SK-N-SH (cell line): ENCODE measurements around the gene BCAS3. TPM values are rescaled to one million over a fixed set of nuclear protein-coding genes. Genes with fewer than 3 reads are reported as not detected.

Experiments used
- CTCF ChIA-PET: fragments of 300-600, 350-600 bp; formaldehyde crosslinking; extraction: SDS; loops from one replicate; lab custom pipeline; 2021; lab: Yijun Ruan, JAX
- POLR2A ChIA-PET: fragments of 350-600 bp; sonication (Branson Sonifier 250); formaldehyde crosslinking; extraction: SDS; loops from one replicate; lab custom pipeline; 2020; ENCODE audit warnings: antibody characterized with exemption, inconsistent platforms; lab: Yijun Ruan, JAX
- DNase-seq: peaks from one replicate; pipeline ENCODE4 v3.0.0; 2012
- H2AFZ ChIP-seq: fragments of 200-600 bp; sonication (generic); 2 replicates; pipeline ENCODE4 v1.8.1; 2016; ENCODE audit warnings: antibody characterized with exemption, mild to moderate bottlenecking, low read depth
- H3F3A ChIP-seq: fragments of 200-600 bp; sonication (generic); replicated peaks from 2 replicates; pipeline ENCODE3; 2016; ENCODE audit warnings: antibody characterized with exemption, mild to moderate bottlenecking; ENCODE audit not compliant: insufficient read depth
- H3K27ac ChIP-seq, 2 experiments: fragments of 200-500 bp in 1 of 2; fragments of 200-600 bp in 1 of 2; sonication (Bioruptor generic) in 1 of 2; sonication (generic), shearing (Covaris generic) in 1 of 2; 2 replicates each; pipeline versions ENCODE4 v1.5.1 to v1.6.1; 2014 to 2016; ENCODE audit warnings: low read depth in 2 of 2, inconsistent platforms in 1 of 2, low read length in 1 of 2, mild to moderate bottlenecking in 1 of 2, mixed read lengths in 1 of 2
- H3K27me3 ChIP-seq: fragments of 200-600 bp; sonication (generic), shearing (Covaris generic); 2 replicates; pipeline ENCODE4 v1.6.1; 2016; ENCODE audit warnings: mixed run types; ENCODE audit not compliant: insufficient read depth
- H3K36me3 ChIP-seq, 2 experiments: fragments of 200-500 bp in 1 of 2; fragments of 200-600 bp in 1 of 2; sonication (Bioruptor generic) in 1 of 2; sonication (generic) in 1 of 2; replicated peaks in 1 of 2; 2 replicates each; pipeline versions ENCODE3 to v1.5.1; 2014 to 2016; ENCODE audit warnings: low read length in 1 of 2, mild to moderate bottlenecking in 1 of 2; ENCODE audit not compliant: insufficient read depth in 2 of 2, control insufficient read depth in 1 of 2
- H3K4me1 ChIP-seq, 2 experiments: fragments of 200-500 bp in 1 of 2; fragments of 200-600 bp in 1 of 2; sonication (Bioruptor generic) in 1 of 2; sonication (generic), shearing (Covaris generic) in 1 of 2; 2 replicates each; pipeline versions ENCODE4 v1.5.1 to v1.6.1; 2014 to 2016; ENCODE audit warnings: low read depth in 1 of 2, low read length in 1 of 2, mixed run types in 1 of 2; ENCODE audit not compliant: insufficient read depth in 2 of 2, control insufficient read depth in 1 of 2
- H3K4me2 ChIP-seq: fragments of 200-600 bp; sonication (generic), shearing (Covaris generic); 2 replicates; pipeline ENCODE4 v1.6.1; 2017; ENCODE audit warnings: mixed run types
- H3K4me3 ChIP-seq, 2 experiments: fragments of 200-500 bp in 1 of 2; fragments of 200-600 bp in 1 of 2; sonication (Bioruptor generic) in 1 of 2; sonication (generic), shearing (Covaris generic) in 1 of 2; 2 replicates each; pipeline versions ENCODE4 v1.5.1 to v1.8.1; 2014 to 2016; ENCODE audit warnings: low read depth in 2 of 2, inconsistent platforms in 1 of 2, low read length in 1 of 2, mild to moderate bottlenecking in 1 of 2, mixed read lengths in 1 of 2, moderate library complexity in 1 of 2
- H3K79me2 ChIP-seq: fragments of 200-600 bp; sonication (generic); 2 replicates; pipeline ENCODE4 v1.8.1; 2017; ENCODE audit warnings: mild to moderate bottlenecking; ENCODE audit not compliant: insufficient read depth
- H3K9ac ChIP-seq: fragments of 200-600 bp; sonication (generic); 2 replicates; pipeline ENCODE4 v1.6.1; 2017; ENCODE audit warnings: mixed run types
- H3K9me2 ChIP-seq: fragments of 200-600 bp; sonication (generic); 2 replicates; pipeline ENCODE4 v1.6.1; 2017; ENCODE audit warnings: mixed run types
- H3K9me3 ChIP-seq: fragments of 200-600 bp; sonication (generic); 2 replicates; pipeline ENCODE4 v1.6.1; 2017; ENCODE audit warnings: mixed run types, mild to moderate bottlenecking, moderate library complexity
- H4K20me1 ChIP-seq: fragments of 200-600 bp; sonication (generic); 2 replicates; pipeline ENCODE4 v1.6.1; 2017; ENCODE audit warnings: mild to moderate bottlenecking, mixed run types; ENCODE audit not compliant: insufficient read depth
- EP300 ChIP-seq, 2 experiments: IDR thresholded peaks; 2 replicates each; pipeline versions ENCODE4 v1.4.0 to v1.6.1; 2012; ENCODE audit warnings: borderline replicate concordance in 1 of 2, low read depth in 1 of 2, low read length in 1 of 2
- FOXJ3 ChIP-seq: sonication (generic); formaldehyde crosslinking; IDR thresholded peaks from 2 replicates; pipeline ENCODE4 v1.5.1; 2020; ENCODE audit warnings: mild to moderate bottlenecking, missing genetic modification reagents
- GATA2 ChIP-seq: sonication (generic); formaldehyde crosslinking; IDR thresholded peaks from 2 replicates; pipeline ENCODE4 v1.5.0; 2020; ENCODE audit warnings: mild to moderate bottlenecking, missing genetic modification reagents
- NFIC ChIP-seq: IDR thresholded peaks from 2 replicates; pipeline ENCODE4 v1.4.0; 2012; ENCODE audit warnings: borderline replicate concordance
- NRF1 ChIP-seq: IDR thresholded peaks from 2 replicates; pipeline ENCODE4 v1.6.1; 2012; ENCODE audit warnings: low read depth, mild to moderate bottlenecking, low read length
- RXRA ChIP-seq: IDR thresholded peaks from 2 replicates; pipeline ENCODE4 v1.4.0; 2012; ENCODE audit warnings: low read depth, mild to moderate bottlenecking, borderline replicate concordance
- SIN3A ChIP-seq: IDR thresholded peaks from 2 replicates; pipeline ENCODE4 v1.6.1; 2012; ENCODE audit warnings: low read depth, mild to moderate bottlenecking, low read length, moderate library complexity, borderline replicate concordance
- SMC3 ChIP-seq: IDR thresholded peaks from 2 replicates; pipeline ENCODE4 v1.6.1; 2012; ENCODE audit warnings: low read depth, low read length, improper control_type of control experiment
- TAF1 ChIP-seq: IDR thresholded peaks from 2 replicates; pipeline ENCODE4 v1.6.1; 2012; ENCODE audit warnings: low read depth, mild to moderate bottlenecking, low read length, moderate library complexity, borderline replicate concordance
- TCF12 ChIP-seq: IDR thresholded peaks from 2 replicates; pipeline ENCODE4 v1.4.0; 2012
- TEAD4 ChIP-seq: IDR thresholded peaks from 2 replicates; pipeline ENCODE4 v1.4.0; 2012; ENCODE audit warnings: mild to moderate bottlenecking, borderline replicate concordance; ENCODE audit not compliant: insufficient read depth
- USF1 ChIP-seq: IDR thresholded peaks from 2 replicates; pipeline ENCODE4 v1.4.0; 2012; ENCODE audit warnings: low read depth, borderline replicate concordance
- USF2 ChIP-seq: fragments of 150-350 bp; IDR thresholded peaks from 2 replicates; pipeline ENCODE4 v1.6.1; 2017; ENCODE audit warnings: antibody characterized with exemption, low read length, low read depth, borderline replicate concordance
- ZBTB33 ChIP-seq: IDR thresholded peaks from 2 replicates; pipeline ENCODE4 v1.4.0; 2012; ENCODE audit warnings: low read depth, borderline replicate concordance
- WGBS: methylation state at CpG from one replicate; pipeline ENCODE4 v1.1.6; 2017; ENCODE audit warnings: low lambda C conversion rate; 5-methylcytosine and 5-hydroxymethylcytosine counted together
- polyA plus RNA-seq, 3 experiments: library from polyadenylated mRNA; depleted of rRNA; stranded (reverse); fragments of >200 nt; gene quantifications; 2 replicates each; pipeline ENCODE4 v1.2.3, GENCODE V29; 2012

Gene BCAS3
- polyA plus RNA-seq, 1 of the 3 experiments (the other 2 are of a cell fraction), result 5.9 TPM

- Histone ChIP-seq H3K79me2 (no peaks in the 10 kb centered on the region), H3K27ac (no peak overlapping the region), H3K9me2 (no peaks in the 10 kb centered on the region), H3K9ac (no peak overlapping the region), H3F3A (no peaks in the 10 kb centered on the region), H3K4me2 (no peak overlapping the region), H3K36me3 (no peaks in the 10 kb centered on the region), H3K9me3 (no peaks in the 10 kb centered on the region), H2AFZ (no peak overlapping the region), H3K27me3 (no peaks in the 10 kb centered on the region), H3K4me1 (no peaks in the 10 kb centered on the region), H4K20me1 (no peaks in the 10 kb centered on the region), H3K4me3 (no peak overlapping the region)
- TF ChIP-seq NFIC, result no peak
- no peak for TF ChIP-seq SIN3A
- no peak for TF ChIP-seq TEAD4
- TF ChIP-seq USF2, result no peak
- no peak for TF ChIP-seq SMC3
- TF ChIP-seq EP300 (IDR thresholded peaks at IDR 0.05; ENCODE audit: borderline replicate concordance in 1 of 2, low read depth in 1 of 2, low read length in 1 of 2), result no peak
- TF ChIP-seq GATA2 (CRISPR knock-in tag), result no peak
- no peak for TF ChIP-seq RXRA
- TF ChIP-seq ZBTB33, result no peak
- POLR2A ChIA-PET, result no interaction called here
- DNase-seq, result no peak
- 79% methylated on average over 8 of the region's 10 CpGs for WGBS
- CTCF ChIA-PET, result no interaction called here
These were observed 114.7 kb downstream of the BCAS3 start for GRCh38 chr17:60792250-60792898.

- DNase-seq, result no peak
- Histone ChIP-seq H3K9ac (no peak overlapping the region), H3K4me3 (no peak overlapping the region), H3K79me2 (no peaks in the 10 kb centered on the region), H3K9me2 (no peaks in the 10 kb centered on the region), H3K27ac (no peak overlapping the region), H3K9me3 (no peaks in the 10 kb centered on the region), H3K4me1 (no peaks in the 10 kb centered on the region), H2AFZ (no peak overlapping the region), H3K36me3 (no peaks in the 10 kb centered on the region), H3F3A (no peaks in the 10 kb centered on the region), H4K20me1 (no peaks in the 10 kb centered on the region), H3K27me3 (no peaks in the 10 kb centered on the region), H3K4me2 (no peak overlapping the region)
- ChIA-PET CTCF (interaction anchor here (0.9 kb wide), 1 partner anchor 78 kb away, joined by 4 read pairs; no protein-coding TSS in a partner anchor), POLR2A (no interaction called here)
- 86% methylated on average over 8 of the region's 8 CpGs for WGBS
- TF ChIP-seq TAF1 (no peak), FOXJ3 (no peak), NRF1 (no peak), USF1 (no peak), TCF12 (no peak)
These were observed 120.9 kb downstream of the BCAS3 start for GRCh38 chr17:60798576-60798975.
